DND-41 (cell line): ENCODE data around the gene TXNDC17.
"Not testable (repeated sequence)": the region's sequence is repeated elsewhere in the genome, so short reads cannot be mapped to it uniquely, and the experiment has no call there.

Experiments used
- ATAC-seq: fragments of 200-7000 bp; cut with Tn5 transposase; 3 replicates; pipeline ENCODE4 v1.9.1; 2021; ENCODE audit warnings: low read depth; ENCODE audit not compliant: insufficient read depth
- DNase-seq: peaks from one replicate; pipeline ENCODE4 v3.0.0-alpha.2; 2020
- H2AFZ ChIP-seq: 2 replicates; pipeline ENCODE4 v1.6.0; 2012; ENCODE audit warnings: low read depth, low read length
- H3K27ac ChIP-seq: 2 replicates; pipeline ENCODE4 v1.5.1; 2012; ENCODE audit warnings: low read length, inconsistent platforms
- H3K27me3 ChIP-seq: fragments of 200-600 bp; sonication (generic); 2 replicates; pipeline ENCODE4 v1.6.0; 2012; ENCODE audit warnings: low read length, mild to moderate bottlenecking, inconsistent platforms; ENCODE audit not compliant: insufficient read depth, poor library complexity
- H3K36me3 ChIP-seq: 2 replicates; pipeline ENCODE4 v1.5.1; 2012; ENCODE audit warnings: low read length, inconsistent platforms; ENCODE audit not compliant: insufficient read depth
- H3K4me1 ChIP-seq: 2 replicates; pipeline ENCODE4 v1.5.1; 2012; ENCODE audit warnings: mild to moderate bottlenecking, low read length; ENCODE audit not compliant: insufficient read depth
- H3K4me2 ChIP-seq: 2 replicates; pipeline ENCODE4 v1.6.0; 2012; ENCODE audit warnings: mild to moderate bottlenecking, moderate library complexity, low read length, inconsistent platforms; ENCODE audit not compliant: insufficient read depth
- H3K4me3 ChIP-seq, 2 experiments: fragments of 200-600 bp in 1 of 2; shearing (Covaris generic) in 1 of 2; 2 replicates each; pipeline ENCODE4 v1.5.1; 2012 to 2016; ENCODE audit warnings: inconsistent platforms in 2 of 2, low read length in 2 of 2, mild to moderate bottlenecking in 2 of 2, low read depth in 1 of 2, moderate library complexity in 1 of 2
- H3K79me2 ChIP-seq: 2 replicates; pipeline ENCODE4 v1.6.0; 2012; ENCODE audit warnings: low read length, inconsistent platforms; ENCODE audit not compliant: insufficient read depth
- H3K9ac ChIP-seq: 2 replicates; pipeline ENCODE4 v1.6.0; 2012; ENCODE audit warnings: low read depth, mild to moderate bottlenecking, inconsistent platforms, low read length, moderate library complexity
- H3K9me3 ChIP-seq: 2 replicates; pipeline ENCODE4 v1.5.1; 2012; ENCODE audit warnings: low read length, moderate library complexity, mild to moderate bottlenecking, inconsistent platforms; ENCODE audit not compliant: insufficient read depth, severe bottlenecking
- H4K20me1 ChIP-seq: 2 replicates; pipeline ENCODE4 v1.6.0; 2012; ENCODE audit warnings: low read length; ENCODE audit not compliant: insufficient read depth
- CTCF ChIP-seq: IDR thresholded peaks from 2 replicates; pipeline ENCODE4 v1.5.1; 2012; ENCODE audit warnings: borderline replicate concordance, low read length, moderate library complexity, mild to moderate bottlenecking; ENCODE audit not compliant: poor library complexity, severe bottlenecking; ENCODE audit errors: extremely low read depth
- EZH2 ChIP-seq: IDR thresholded peaks from 3 replicates; pipeline ENCODE4 v1.6.1; 2012; ENCODE audit warnings: borderline replicate concordance, low read depth, mild to moderate bottlenecking, moderate library complexity, low read length, inconsistent platforms; ENCODE audit not compliant: severe bottlenecking

TXNDC17 gene

DNA sequence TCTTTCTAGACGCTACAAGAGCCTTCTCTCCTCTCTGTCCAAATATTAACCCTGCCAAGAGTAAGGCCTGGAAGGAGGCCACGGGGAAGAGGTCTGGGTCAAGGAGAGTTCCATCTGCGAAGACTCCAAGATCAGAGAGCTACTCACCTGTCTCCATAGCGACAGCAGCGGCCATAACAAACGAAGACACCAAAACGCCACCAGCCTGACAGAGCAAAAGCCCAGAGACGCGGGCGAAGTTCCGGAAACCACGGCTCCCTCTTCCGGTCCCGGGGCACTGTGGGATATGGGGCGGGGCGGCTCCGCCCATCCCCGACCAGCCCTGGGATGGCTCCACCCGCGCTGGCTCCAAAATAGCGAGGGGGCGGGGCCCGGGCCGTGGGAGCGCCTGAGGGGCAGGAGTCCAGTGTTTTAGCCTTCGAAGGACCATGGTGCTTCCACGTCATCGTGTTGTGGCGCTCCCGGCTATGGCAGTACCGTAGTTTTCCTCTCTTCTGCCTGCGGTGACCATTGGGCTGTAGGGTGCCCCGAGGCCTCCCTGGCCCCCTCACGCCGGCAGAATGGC is 10.6 kb downstream of the TXNDC17 start, which contains the start of the genes C17orf100 and MED31:
Gene C17orf100, plus strand, starts transcription at position 409 of the 565 bp plus-strand sequence. Its CDS starts 152 bp downstream, at position 561.
Gene MED31, minus strand, starts transcription at position 252 of the 565 bp plus-strand sequence. Its CDS starts 77 bp downstream, at position 175.
- H3K79me2 ChIP-seq = peaks cover 51% of the 10 kb centered on the region
- H3K4me3 ChIP-seq = peak within 1 kb of the TSS; percentile 84 to 88
- peak; percentile 99 for ATAC-seq

DNA sequence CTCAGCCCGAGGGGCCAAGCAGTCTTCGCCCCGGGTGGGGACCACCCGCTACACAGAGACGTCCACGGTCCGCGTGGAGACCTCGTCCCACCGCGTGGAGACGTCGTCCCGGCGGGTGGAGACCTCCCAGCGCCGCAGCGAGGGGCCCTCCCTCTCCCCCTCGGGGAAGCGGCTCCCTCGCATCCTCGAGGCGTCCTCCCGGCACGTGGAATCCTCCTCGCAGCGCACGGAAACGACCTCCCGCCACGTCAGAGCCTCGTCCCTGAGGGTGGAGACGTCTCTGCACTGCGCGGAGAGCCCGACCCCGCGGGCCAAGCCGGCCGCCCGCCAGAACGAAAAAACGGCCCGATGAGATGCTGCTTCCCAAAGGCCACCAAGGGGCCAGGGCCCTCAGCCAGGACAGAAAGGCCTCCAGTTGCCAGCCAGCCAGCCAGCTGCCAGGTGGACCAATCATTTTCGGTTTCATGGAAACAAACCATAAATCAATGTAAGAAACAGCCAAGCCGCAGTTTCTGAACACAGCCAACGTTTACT is 11.1 kb downstream of the TXNDC17 start:
- Histone ChIP-seq H4K20me1 (peaks cover 22% of the 10 kb centered on the region; the same call in 1 of the 2 replicates), H3K4me1 (peaks cover 56% of the 10 kb centered on the region), H3K79me2 (peaks cover 48% of the 10 kb centered on the region), H3K4me2 (peak overlapping the region; percentile 95), H3K27me3 (peaks cover 4% of the 10 kb centered on the region), H2AFZ (peak overlapping the region; percentile 89), H3K9ac (peak overlapping the region; percentile 69), H3K9me3 (no peaks in the 10 kb centered on the region), H3K4me3 (peak overlapping the region; percentile 84 to 88; a peak in 3 of 4 replicates), H3K27ac (peak overlapping the region; percentile 79), H3K36me3 (peaks cover 28% of the 10 kb centered on the region)
- ATAC-seq = peak; percentile 7; the same call in 2 of the 3 replicates
- peak; percentile 32 for DNase-seq
- TF ChIP-seq EZH2 (no peak), CTCF (no peak)

More for the DNA sequence above, 10.6 kb downstream of the TXNDC17 start, which contains the start of the genes C17orf100 and MED31:
- H3K27me3 ChIP-seq = peaks cover 4% of the 10 kb centered on the region
- peak within 1 kb of the TSS; percentile 87 for H3K27ac ChIP-seq
- peaks cover 28% of the 10 kb centered on the region for H3K36me3 ChIP-seq
- peaks cover 22% of the 10 kb centered on the region; the same call in 1 of the 2 replicates for H4K20me1 ChIP-seq
- DNase-seq = peak; percentile 94
- peak within 1 kb of the TSS; percentile 89 for H2AFZ ChIP-seq
- peak within 1 kb of the TSS; percentile 95 for H3K4me2 ChIP-seq
- H3K9me3 ChIP-seq = no peaks in the 10 kb centered on the region
- TF ChIP-seq CTCF (no peak), EZH2 (no peak)
- peaks cover 56% of the 10 kb centered on the region for H3K4me1 ChIP-seq
- H3K9ac ChIP-seq = peak within 1 kb of the TSS; percentile 69

DNA sequence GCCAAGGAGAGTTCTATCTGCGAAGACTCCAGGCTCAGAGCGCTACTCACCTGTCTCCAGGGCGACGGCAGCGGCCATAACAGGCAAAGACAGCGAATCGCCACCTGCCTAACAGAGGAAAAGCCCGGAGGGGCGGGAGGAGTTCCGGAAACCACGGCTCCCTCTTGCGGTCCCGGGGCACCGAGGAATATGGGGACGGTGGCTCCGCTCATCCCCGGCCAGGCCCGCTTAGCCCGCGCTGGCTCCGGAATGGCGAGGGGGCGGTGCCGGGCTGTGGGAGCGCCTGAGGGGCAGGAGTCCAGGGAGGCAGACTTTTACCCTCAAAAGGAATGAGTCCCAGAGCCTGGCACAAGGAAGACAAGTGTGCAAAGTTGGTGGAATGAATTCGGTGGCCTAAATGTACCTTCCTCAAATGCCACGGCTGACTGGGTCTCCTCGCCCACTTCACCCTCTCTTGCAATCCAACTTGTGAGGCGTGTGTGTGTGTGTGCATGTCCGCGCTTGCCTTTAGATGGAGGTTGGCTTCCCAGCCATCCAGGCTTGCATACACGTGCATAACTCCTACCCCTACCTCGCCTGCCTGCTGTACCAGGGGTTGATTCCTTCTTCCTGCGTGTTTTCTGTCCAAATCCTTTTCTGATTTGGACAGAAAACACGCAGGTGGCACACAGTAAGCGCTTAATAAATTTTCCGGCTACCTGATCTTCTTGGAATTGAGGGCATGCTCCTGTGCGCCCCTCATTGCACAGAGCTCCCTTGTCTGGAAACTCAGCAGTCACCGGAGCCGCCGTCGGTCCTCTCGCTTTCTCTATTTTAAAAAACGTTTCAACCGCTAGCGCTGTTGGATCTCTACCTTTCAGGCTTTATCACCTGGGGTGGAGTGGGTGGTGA is 14.2 kb downstream of the TXNDC17 start:
- H3K27ac ChIP-seq = no peak overlapping the region
- H3K4me1 ChIP-seq = peaks cover 36% of the 10 kb centered on the region
- ATAC-seq (no peak), DNase-seq (no peak)
- TF ChIP-seq CTCF = no peak
- TF ChIP-seq EZH2 = no peak
- H3K27me3 ChIP-seq = peaks cover 4% of the 10 kb centered on the region
- H3K36me3 ChIP-seq = peaks cover 3% of the 10 kb centered on the region; the same call in 1 of the 2 replicates
- no peak overlapping the region for H3K9ac ChIP-seq
- H3K4me2 ChIP-seq = no peak overlapping the region
- peaks cover 17% of the 10 kb centered on the region for H3K79me2 ChIP-seq
- peaks cover 2% of the 10 kb centered on the region; the same call in 1 of the 2 replicates for H4K20me1 ChIP-seq
- no peaks in the 10 kb centered on the region for H3K9me3 ChIP-seq
- no peak overlapping the region for H2AFZ ChIP-seq
- no peak overlapping the region for H3K4me3 ChIP-seq

- H3K9me3 ChIP-seq, H3K27me3 ChIP-seq, H3K4me3 ChIP-seq, H4K20me1 ChIP-seq, H3K27ac ChIP-seq, ATAC-seq, H3K79me2 ChIP-seq, H3K9ac ChIP-seq, H2AFZ ChIP-seq, DNase-seq, H3K36me3 ChIP-seq, H3K4me2 ChIP-seq: not testable (repeated sequence)
- peaks cover 30% of the 10 kb centered on the region for H3K4me1 ChIP-seq
These were observed 15.0 kb downstream of the TXNDC17 start for GRCh38 chr17:6655732-6656361.
